GM19324 (cell line): ENCODE results near the gene LHPP.
"Not testable (repeated sequence)": the region's sequence is repeated elsewhere in the genome, so short reads cannot be mapped to it uniquely, and the experiment has no call there.

Experiments
- ATAC-seq: cut with Tn5 transposase; IDR thresholded peaks from one replicate; pipeline ENCODE4 v1.9.1; 2021; ENCODE audit warnings: mild to moderate bottlenecking, moderate library complexity; ENCODE audit not compliant: unreplicated experiment, low FRiP score

Gene LHPP

GRCh38 chr10:124601431-124602120, 140.0 kb downstream of the LHPP start:
- peak; percentile 69 for ATAC-seq

- ATAC-seq: no peak
These were observed 140.5 kb downstream of the LHPP start for GRCh38 chr10:124602121-124602561.

- ATAC-seq: no peak
These were observed 141.2 kb downstream of the LHPP start for GRCh38 chr10:124602646-124603365.

GRCh38 chr10:124603376-124604213, 142.0 kb downstream of the LHPP start:
- no peak for ATAC-seq

- ATAC-seq: no peak
These were observed 142.8 kb downstream of the LHPP start for GRCh38 chr10:124604214-124605000.

- no peak for ATAC-seq
These were observed 143.4 kb downstream of the LHPP start for GRCh38 chr10:124605001-124605370.

GRCh38 chr10:124605481-124605855, 143.8 kb downstream of the LHPP start:
- ATAC-seq: no peak

- ATAC-seq: no peak
These were observed 144.5 kb downstream of the LHPP start for GRCh38 chr10:124605856-124606812.

GRCh38 chr10:124606822-124607221, 145.2 kb downstream of the LHPP start:
- ATAC-seq: no peak

GRCh38 chr10:124607693-124608092, 146.1 kb downstream of the LHPP start:
- no peak for ATAC-seq

GRCh38 chr10:124608093-124608721, 146.6 kb downstream of the LHPP start:
- ATAC-seq: no peak

- ATAC-seq: no peak
These were observed 148.1 kb downstream of the LHPP start for GRCh38 chr10:124609698-124610097.

GRCh38 chr10:124610186-124610585, 148.6 kb downstream of the LHPP start:
- not testable (repeated sequence) for ATAC-seq

GRCh38 chr10:124610851-124611250, 149.2 kb downstream of the LHPP start:
- ATAC-seq: not testable (repeated sequence)

- ATAC-seq: no peak
These were observed 150.1 kb downstream of the LHPP start for GRCh38 chr10:124611738-124612137.

GRCh38 chr10:124612611-124613498, 151.2 kb downstream of the LHPP start:
- no peak for ATAC-seq

GRCh38 chr10:124614003-124614659, 152.5 kb downstream of the LHPP start:
- ATAC-seq: no peak
